CD14-positive monocyte (primary cell): ENCODE measurements around the gene PRELP. TPM values are rescaled to one million over a fixed set of nuclear protein-coding genes. Genes with fewer than 3 reads are reported as not detected.

Source experiments
- DNase-seq, 3 donors: peaks; one replicate each; pipeline ENCODE4 v3.0.0-alpha.2; 2011 to 2022
- H2AFZ ChIP-seq: 2 replicates; pipeline ENCODE4 v1.6.0; 2012; ENCODE audit warnings: mild to moderate bottlenecking, low read depth, low read length, inconsistent platforms; ENCODE audit not compliant: insufficient read depth, poor library complexity, severe bottlenecking
- H3K27ac ChIP-seq, 2 donors: 1 replicate in 1 of 2; 2 replicates in 1 of 2; pipeline ENCODE4 v1.5.1; 2012 to 2013; ENCODE audit warnings: low read length in 2 of 2, control low read depth in 1 of 2, inconsistent platforms in 1 of 2, low read depth in 1 of 2, mild to moderate bottlenecking in 1 of 2
- H3K27me3 ChIP-seq, 2 donors: one replicate each; pipeline versions ENCODE4 v1.6.0 to v1.6.1; 2011 to 2013; ENCODE audit warnings: low read length in 2 of 2; ENCODE audit not compliant: control insufficient read depth in 2 of 2, insufficient read depth in 2 of 2
- H3K36me3 ChIP-seq, 2 donors: replicated peaks in 1 of 2; 1 replicate in 1 of 2; 2 replicates in 1 of 2; pipeline versions ENCODE4 v1.5.1 to v1.6.1; 2012 to 2013; ENCODE audit warnings: low read length in 2 of 2, control low read depth in 1 of 2, inconsistent platforms in 1 of 2, mild to moderate bottlenecking in 1 of 2; ENCODE audit not compliant: insufficient read depth in 2 of 2, control insufficient read depth in 1 of 2
- H3K4me1 ChIP-seq, 2 donors: 1 replicate in 1 of 2; 2 replicates in 1 of 2; pipeline versions ENCODE4 v1.5.1 to v1.6.1; 2012 to 2013; ENCODE audit warnings: low read length in 2 of 2, control low read depth in 1 of 2, inconsistent platforms in 1 of 2, mild to moderate bottlenecking in 1 of 2, moderate library complexity in 1 of 2; ENCODE audit not compliant: insufficient read depth in 2 of 2, control insufficient read depth in 1 of 2
- H3K4me2 ChIP-seq: replicated peaks from 2 replicates; pipeline ENCODE3; 2012; ENCODE audit warnings: low read length, moderate library complexity, mild to moderate bottlenecking; ENCODE audit not compliant: poor library complexity, severe bottlenecking; ENCODE audit errors: extremely low read depth
- H3K4me3 ChIP-seq, 3 experiments: fragments of 200-600 bp in 1 of 3; sonication (generic) in 1 of 3; replicated peaks in 1 of 3; 1 replicate in 2 of 3; 2 replicates in 1 of 3; pipeline ENCODE4 v1.5.1; 2011 to 2013; ENCODE audit warnings: low read length in 3 of 3, mild to moderate bottlenecking in 3 of 3, control low read depth in 2 of 3, low read depth in 2 of 3, inconsistent platforms in 1 of 3, moderate library complexity in 1 of 3
- H3K79me2 ChIP-seq: 2 replicates; pipeline ENCODE4 v1.6.0; 2012; ENCODE audit warnings: mild to moderate bottlenecking, control low read depth, inconsistent platforms, low read length, moderate library complexity; ENCODE audit not compliant: insufficient read depth
- H3K9ac ChIP-seq: 2 replicates; pipeline ENCODE4 v1.6.0; 2017; ENCODE audit warnings: low read length, mild to moderate bottlenecking; ENCODE audit not compliant: insufficient read depth, poor library complexity, severe bottlenecking
- H3K9me3 ChIP-seq, 2 donors: replicated peaks in 1 of 2; 1 replicate in 1 of 2; 2 replicates in 1 of 2; pipeline versions ENCODE4 v1.5.1 to v1.6.1; 2012 to 2013; ENCODE audit warnings: low read length in 2 of 2, control low read depth in 1 of 2; ENCODE audit not compliant: control insufficient read depth in 1 of 2, insufficient read depth in 1 of 2
- H4K20me1 ChIP-seq: 2 replicates; pipeline ENCODE4 v1.6.0; 2012; ENCODE audit warnings: mild to moderate bottlenecking, low read length, control low read depth, moderate library complexity; ENCODE audit not compliant: insufficient read depth
- H3K27ac Mint-ChIP-seq, 7 donors: one replicate each; pipeline ENCODE4 v1.8.0; 2020; ENCODE audit warnings: mild to moderate bottlenecking in 7 of 7, mixed read lengths in 7 of 7, moderate library complexity in 6 of 7, inconsistent platforms in 2 of 7
- H3K27me3 Mint-ChIP-seq, 3 donors: one replicate each; pipeline ENCODE4 v1.8.0; 2021 to 2022; ENCODE audit warnings: low read depth in 3 of 3, mild to moderate bottlenecking in 3 of 3, mixed read lengths in 3 of 3, moderate library complexity in 3 of 3, inconsistent platforms in 1 of 3
- H3K36me3 Mint-ChIP-seq, 2 donors: one replicate each; pipeline ENCODE4 v1.8.0; 2020; ENCODE audit warnings: mixed read lengths in 2 of 2, inconsistent platforms in 1 of 2, mild to moderate bottlenecking in 1 of 2
- H3K4me1 Mint-ChIP-seq: one replicate; pipeline ENCODE4 v1.8.0; 2020; ENCODE audit warnings: mild to moderate bottlenecking, mixed read lengths
- H3K4me3 Mint-ChIP-seq, 2 donors: one replicate each; pipeline ENCODE4 v1.8.0; 2020; ENCODE audit warnings: mild to moderate bottlenecking in 2 of 2, mixed read lengths in 2 of 2, moderate library complexity in 1 of 2
- H3K9me3 Mint-ChIP-seq, 7 donors: one replicate each; pipeline ENCODE4 v1.8.0; 2020 to 2022; ENCODE audit warnings: mixed read lengths in 7 of 7, mild to moderate bottlenecking in 6 of 7, moderate library complexity in 6 of 7, inconsistent platforms in 2 of 7
- CTCF ChIP-seq: fragments of 200-600 bp; IDR thresholded peaks from one replicate; pipeline ENCODE4 v1.8.0; 2022; ENCODE audit warnings: antibody characterized with exemption, mild to moderate bottlenecking
- WGBS: methylation state at CpG from one replicate; pipeline ENCODE4 v1.1.5; 2013; ENCODE audit warnings: missing lambda C conversion rate; ENCODE audit not compliant: insufficient coverage; 5-methylcytosine and 5-hydroxymethylcytosine counted together
- intact Hi-C, 2 donors: fragments of 100-400 bp; cut with micrococcal nuclease; formaldehyde crosslinking; loops; one replicate each; pipeline versions ENCODE4 v1.15.0 to v1.15.1; 2023
- polyA plus RNA-seq, 3 donors: library from polyadenylated mRNA; depleted of rRNA in 1 of 3; unstranded in 2 of 3; stranded (reverse) in 1 of 3; fragments of 300-500 nt in 2 of 3; fragments of >200 nt in 1 of 3; fragmentation: Illumina TruSeq in 2 of 3; gene quantifications; 1 replicate in 2 of 3; 2 replicates in 1 of 3; pipeline ENCODE4 v1.2.3, GENCODE V29; 2012 to 2021

PRELP gene
- polyA plus RNA-seq, 3 donors, result not detected

GRCh38 chr1:203521074-203521794, 45.6 kb downstream of the PRELP start:
- H3K36me3 Mint-ChIP-seq, result no peaks in the 10 kb centered on the region
- Histone ChIP-seq H3K36me3 (no peaks in the 10 kb centered on the region), H3K9ac (no peak overlapping the region), H4K20me1 (no peaks in the 10 kb centered on the region), H3K4me3 (no peak overlapping the region), H3K79me2 (no peaks in the 10 kb centered on the region), H3K4me1 (peaks cover 0 to 4% of the 10 kb centered on the region in 2 donors), H3K27me3 (no peaks in the 10 kb centered on the region), H3K4me2 (no peak overlapping the region), H3K9me3 (no peaks in the 10 kb centered on the region), H3K27ac (no peak overlapping the region), H2AFZ (no peak overlapping the region)
- H3K4me1 Mint-ChIP-seq, result peaks cover 14% of the 10 kb centered on the region
- no peak for DNase-seq
- H3K27ac Mint-ChIP-seq, result peak overlapping the region in 2 of 7 donors; percentile 4 to 50
- H3K4me3 Mint-ChIP-seq, result no peak overlapping the region
- peaks cover 0 to 2% (median 0%) of the 10 kb centered on the region in 3 donors for H3K27me3 Mint-ChIP-seq
- intact Hi-C loops, result no loop called here
- WGBS, result 87% methylated on average over 3 of the region's 10 CpGs
- peaks cover 0 to 1% (median 0%) of the 10 kb centered on the region in 7 donors for H3K9me3 Mint-ChIP-seq
- no peak for TF ChIP-seq CTCF

- Histone ChIP-seq H3K9me3 (no peaks in the 10 kb centered on the region), H3K27ac (no peak overlapping the region), H3K36me3 (no peaks in the 10 kb centered on the region), H4K20me1 (no peaks in the 10 kb centered on the region), H3K27me3 (no peaks in the 10 kb centered on the region), H2AFZ (no peak overlapping the region), H3K4me3 (no peak overlapping the region), H3K4me2 (no peak overlapping the region), H3K9ac (no peak overlapping the region), H3K79me2 (no peaks in the 10 kb centered on the region), H3K4me1 (peaks cover 0 to 4% of the 10 kb centered on the region in 2 donors)
- Mint-ChIP-seq H3K4me3 (no peak overlapping the region), H3K36me3 (no peaks in the 10 kb centered on the region), H3K27ac (peak overlapping the region in 1 of 7 donors; percentile 37), H3K27me3 (peaks cover 0 to 2% (median 0%) of the 10 kb centered on the region in 3 donors), H3K4me1 (peaks cover 14% of the 10 kb centered on the region), H3K9me3 (peaks cover 0 to 1% (median 0%) of the 10 kb centered on the region in 7 donors)
- WGBS, result 100% methylated on average over 1 of the region's 5 CpGs
- intact Hi-C loops, result no loop called here
- no peak for DNase-seq
- TF ChIP-seq CTCF, result no peak
Observed at GRCh38 chr1:203521812-203522211, 46.2 kb downstream of the PRELP start.
